Fibroblast of the conjunctiva (primary cell): ENCODE results near the gene TMEM164.

ENCODE experiments used
- DNase-seq: peaks from one replicate; pipeline ENCODE4 v3.0.0-alpha.2; 2010; ENCODE audit warnings: low read depth

Gene TMEM164

DNA sequence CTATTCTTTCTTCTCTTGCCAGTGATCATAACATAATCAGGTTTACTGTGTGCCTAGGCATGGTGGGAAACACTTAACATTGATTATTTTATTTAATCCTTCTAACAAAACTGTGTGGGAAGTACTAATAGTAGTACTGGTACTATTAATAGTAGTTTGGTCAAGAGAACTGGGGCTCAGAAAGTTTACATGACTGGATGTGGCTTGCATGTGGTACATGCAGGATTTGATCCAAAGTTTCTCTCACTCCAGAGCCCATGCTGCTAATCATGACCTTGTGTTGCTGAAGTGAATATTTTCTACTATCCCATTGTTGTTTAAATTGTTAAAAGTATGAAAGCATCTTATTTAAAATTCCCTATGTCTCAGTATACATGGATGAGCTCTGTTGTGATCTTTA is 78.4 kb downstream of the TMEM164 start:
- DNase-seq: no peak

DNA sequence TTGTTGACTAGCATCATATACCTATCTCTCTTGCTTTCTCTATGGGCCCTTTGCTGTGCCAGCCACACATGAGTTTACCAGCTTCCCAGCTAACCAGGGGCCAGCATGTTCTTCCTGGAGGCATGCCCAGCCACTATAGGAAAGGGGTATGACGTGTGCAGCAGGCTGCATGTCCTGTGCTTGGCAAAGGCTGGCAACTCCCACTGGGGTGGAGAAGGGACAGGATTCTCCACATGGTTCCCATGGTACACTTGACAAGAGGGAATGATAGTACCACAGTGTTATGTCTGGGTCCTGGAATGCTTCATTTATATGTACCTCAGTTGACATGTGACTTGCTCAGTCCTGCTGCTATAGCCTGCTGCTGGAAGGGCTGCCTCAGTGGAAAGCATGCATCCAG is 78.8 kb downstream of the TMEM164 start:
- peak; percentile 17 for DNase-seq

GRCh38 chrX:110082161-110082560 is 79.2 kb downstream of the TMEM164 start:
- peak; percentile 66 for DNase-seq

- DNase-seq: peak; percentile 35
These were observed 83.4 kb downstream of the TMEM164 start for GRCh38 chrX:110086162-110086915.

DNA sequence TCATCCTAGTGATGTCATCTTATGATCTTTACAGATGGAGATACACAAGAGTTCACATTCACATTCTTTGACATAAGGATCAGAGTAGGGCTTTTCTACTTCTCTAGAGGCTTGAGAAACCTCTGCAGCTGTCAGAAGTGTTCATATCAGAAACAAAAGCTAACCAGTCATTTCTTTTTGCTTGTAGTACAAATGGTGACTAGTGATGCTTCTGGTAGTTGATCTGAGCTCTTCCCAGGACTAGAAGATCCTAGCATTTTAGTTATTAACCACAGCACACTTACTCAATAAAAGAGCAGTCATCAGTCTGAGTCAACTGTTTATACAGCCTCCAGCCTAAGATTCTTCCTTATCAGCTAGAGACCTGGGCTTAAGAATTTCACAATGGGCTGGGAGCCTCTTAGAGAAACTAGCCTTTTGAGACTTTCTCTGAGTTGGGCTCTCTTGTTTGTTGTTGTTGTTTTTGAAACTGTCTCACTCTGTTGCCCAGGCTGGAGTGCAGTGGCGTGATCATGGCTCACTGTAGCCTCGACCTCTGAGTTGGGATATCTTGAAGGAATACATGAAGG is 84.1 kb downstream of the TMEM164 start:
- DNase-seq: peak; percentile 67

DNA sequence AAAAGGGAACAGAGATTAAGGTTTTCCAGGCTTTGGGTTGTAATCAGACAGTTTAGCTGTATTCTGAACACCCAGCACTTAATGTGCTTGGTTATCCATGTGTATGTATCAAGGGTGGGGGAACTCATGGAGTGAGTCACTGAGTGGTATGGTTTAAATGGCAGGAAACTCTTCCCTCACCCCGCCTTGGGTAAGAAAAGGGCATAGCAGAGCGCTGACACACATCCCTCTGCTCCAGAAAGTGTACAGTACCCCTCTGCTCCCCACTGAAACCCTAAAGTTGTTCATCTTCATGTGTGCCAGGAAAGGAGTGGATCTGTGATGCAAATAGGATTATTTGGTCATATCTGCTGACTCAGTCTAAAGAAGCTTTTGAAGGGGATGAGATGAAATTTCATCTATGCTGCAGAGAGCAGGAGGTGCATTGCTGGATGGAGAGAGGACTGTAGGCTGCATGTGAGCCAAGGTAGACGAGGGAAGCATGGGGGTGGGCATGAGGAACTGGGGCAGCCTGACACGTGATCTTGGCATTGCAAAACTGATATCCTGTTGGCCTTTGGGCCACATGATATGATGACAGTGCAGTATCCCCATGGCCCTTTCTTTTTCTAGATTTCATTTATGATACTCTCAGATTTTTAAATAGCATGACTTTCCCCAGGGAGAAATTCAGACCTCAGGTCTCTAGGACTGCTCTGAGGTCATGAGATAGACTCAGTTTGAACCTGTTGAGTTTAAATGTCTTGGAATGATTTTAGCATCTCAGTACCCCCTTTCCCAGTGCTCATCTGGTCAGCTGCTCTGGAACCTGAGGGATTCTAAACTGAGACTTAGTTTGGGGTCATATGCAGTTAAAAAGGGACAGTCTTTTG is 84.8 kb downstream of the TMEM164 start:
- peak; percentile 85 for DNase-seq

DNA sequence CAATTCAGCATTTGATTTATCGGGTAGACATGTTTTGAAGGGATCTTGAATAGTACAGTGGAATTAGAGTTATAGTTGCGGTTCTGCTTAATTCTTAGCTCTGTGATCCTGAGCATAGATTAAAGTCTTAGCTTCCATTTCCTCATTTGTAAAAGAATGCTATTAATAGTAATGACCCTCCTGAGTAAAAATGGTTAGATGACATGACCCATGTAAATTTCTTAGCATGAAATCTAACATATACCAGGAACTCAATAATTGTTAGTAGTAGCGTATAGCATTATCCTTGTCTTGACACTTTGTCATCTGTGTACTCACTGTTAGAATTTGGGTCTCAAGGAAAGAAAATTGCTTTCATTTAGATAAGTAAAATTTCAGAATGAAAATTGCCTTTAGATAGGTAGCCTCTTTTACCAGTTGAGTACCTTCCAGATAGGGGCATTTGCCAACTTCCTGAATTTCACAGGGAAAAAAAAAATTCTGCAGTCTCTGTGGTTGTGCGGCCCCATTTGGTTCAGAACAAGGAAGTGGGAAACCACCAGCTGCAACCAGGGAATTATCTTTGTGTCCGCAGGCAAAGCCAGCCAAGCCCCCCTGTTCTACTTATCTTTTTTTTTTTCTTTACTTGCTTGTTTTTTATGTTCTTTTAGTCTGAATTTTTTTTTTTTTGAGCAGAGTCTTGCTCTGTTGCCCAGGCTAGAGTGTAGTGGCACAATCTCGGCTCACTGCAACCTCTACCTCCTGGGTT is 86.9 kb downstream of the TMEM164 start:
- DNase-seq: no peak

- DNase-seq: no peak
These were observed 95.0 kb downstream of the TMEM164 start for GRCh38 chrX:110097920-110098319.

- DNase-seq: no peak
These were observed 100.4 kb downstream of the TMEM164 start for GRCh38 chrX:110103344-110103743.

GRCh38 chrX:110104078-110104477 is 101.2 kb downstream of the TMEM164 start:
- DNase-seq: no peak

DNA sequence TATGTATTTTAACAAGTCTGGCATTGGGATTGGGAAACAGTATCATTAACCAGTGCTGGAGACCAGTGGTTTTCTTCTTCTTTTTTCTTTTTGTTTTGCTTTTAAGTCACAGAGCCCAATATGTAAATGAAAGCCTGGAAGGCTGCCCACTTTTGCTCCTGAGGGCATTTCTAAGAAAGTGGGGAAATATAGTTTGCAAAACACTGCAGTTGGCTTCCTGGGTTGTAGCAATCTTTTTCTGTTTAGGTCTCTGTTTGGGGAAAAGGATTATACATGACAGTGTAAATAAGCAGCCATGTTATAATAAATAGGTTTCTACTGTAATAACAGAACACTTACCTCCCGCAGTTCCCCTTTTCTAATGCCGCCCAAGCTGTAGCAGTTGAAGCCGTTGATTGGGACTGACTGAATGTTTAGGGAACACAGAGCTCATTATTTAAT is 105.5 kb downstream of the TMEM164 start:
- DNase-seq: no peak

- DNase-seq: no peak
These were observed 111.4 kb downstream of the TMEM164 start for GRCh38 chrX:110114260-110114776.

- DNase-seq: no peak
These were observed 113.4 kb downstream of the TMEM164 start for GRCh38 chrX:110116066-110116980.

DNA sequence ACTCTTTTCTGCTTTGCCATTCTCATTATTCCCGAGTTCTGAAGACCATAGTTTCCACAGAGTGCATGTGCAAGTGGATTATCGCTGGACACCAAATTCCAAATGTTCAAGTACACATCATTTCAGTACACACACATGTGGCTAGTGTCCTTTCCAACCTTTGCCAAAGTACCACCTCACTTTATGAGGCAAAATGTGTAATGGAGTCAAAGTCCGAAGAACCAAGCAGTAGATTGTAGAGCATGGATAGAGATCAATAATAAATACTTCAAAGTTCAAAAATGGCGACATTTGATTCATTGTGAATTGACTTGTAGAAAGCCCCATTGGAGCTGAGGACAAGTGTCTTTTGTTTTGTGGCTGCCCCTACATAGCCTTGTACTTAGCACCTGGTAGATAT is 115.6 kb downstream of the TMEM164 start:
- DNase-seq: no peak

DNA sequence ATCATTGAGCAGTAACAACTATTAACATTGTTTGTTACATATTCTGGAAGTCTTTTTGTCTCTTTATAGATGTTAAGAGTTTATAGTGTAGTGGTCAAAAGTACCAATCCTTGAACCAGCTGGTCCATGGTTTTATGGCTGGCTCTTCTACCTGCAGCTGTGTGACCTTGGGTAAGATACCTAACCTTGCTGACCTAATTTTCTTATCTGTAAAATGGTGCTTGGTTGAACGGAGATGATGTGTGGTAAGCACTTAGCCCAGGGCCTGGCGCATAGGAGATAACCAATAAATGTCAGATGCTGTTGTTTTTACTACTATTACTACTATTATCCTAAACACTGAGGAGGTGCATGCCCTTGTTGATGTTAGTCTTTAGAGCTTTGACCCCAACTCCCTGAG is 116.6 kb downstream of the TMEM164 start:
- DNase-seq: no peak

GRCh38 chrX:110120025-110120424 is 117.1 kb downstream of the TMEM164 start:
- no peak for DNase-seq

DNA sequence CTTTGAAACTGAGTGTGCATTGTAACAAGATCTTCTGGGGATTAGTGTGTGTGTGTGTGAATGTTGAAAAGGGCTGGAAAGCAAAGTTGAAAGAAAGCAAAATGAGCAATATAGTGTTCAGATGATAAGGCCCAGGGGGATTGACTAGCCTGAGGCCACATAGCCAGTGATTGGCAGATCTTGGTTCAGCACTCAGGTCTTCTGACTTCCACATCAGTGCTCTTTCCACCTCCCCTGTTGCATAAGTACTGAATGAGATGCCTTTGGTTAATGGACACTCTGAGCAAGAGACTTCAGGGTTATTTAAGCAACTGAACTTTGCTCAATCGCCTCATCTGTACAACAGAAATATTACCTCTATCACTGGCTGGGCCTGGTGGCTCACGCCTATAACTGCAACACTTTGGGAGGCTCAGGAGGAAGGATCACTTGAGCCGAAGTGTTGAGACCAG is 120.4 kb downstream of the TMEM164 start:
- DNase-seq: peak; percentile 39

DNA sequence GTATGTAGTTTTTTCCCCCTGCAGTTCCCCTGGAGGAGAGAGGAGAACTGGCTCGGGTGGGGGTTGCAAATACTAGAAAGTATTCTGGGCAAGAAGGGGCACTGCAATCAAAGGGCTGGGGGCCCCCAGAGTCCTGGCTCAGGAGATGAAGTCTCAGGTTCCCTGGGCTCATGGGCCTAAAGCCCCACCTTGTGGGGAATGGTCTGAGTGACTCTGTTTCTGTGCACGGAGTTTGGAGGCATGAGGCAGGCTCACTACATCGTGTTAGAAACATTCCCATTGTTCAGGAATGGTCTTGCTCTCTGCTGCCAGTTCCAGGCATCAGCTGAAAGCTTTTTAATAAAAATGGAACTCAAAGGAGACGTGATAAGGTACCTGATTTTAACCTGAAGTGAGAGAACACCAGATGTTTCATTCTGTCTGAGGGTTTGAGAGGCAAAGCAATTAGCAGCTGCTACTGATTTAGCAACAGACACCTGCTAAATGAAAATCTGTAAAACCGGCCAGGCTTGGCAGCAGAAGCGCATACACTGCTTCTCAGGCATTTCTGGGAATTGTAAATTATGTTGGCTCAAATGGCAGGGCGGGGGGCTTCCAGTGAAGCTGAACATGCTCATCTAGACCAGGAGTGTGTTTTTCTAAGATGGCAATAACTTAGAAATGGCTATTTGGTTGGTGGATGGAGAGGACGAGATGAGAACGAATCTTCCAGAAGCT is 122.7 kb downstream of the TMEM164 start:
- no peak for DNase-seq

- no peak for DNase-seq
These were observed 128.1 kb downstream of the TMEM164 start for GRCh38 chrX:110131031-110131430.
